ENCODE measurements around the gene TRIM2. TPM values are rescaled to one million over a fixed set of nuclear protein-coding genes. Genes with fewer than 3 reads are reported as not detected.

The TRIM2 gene
- polyA plus RNA-seq, 1 of the 3 experiments (the other 2 are of a cell fraction) = 16.4 TPM

DNA sequence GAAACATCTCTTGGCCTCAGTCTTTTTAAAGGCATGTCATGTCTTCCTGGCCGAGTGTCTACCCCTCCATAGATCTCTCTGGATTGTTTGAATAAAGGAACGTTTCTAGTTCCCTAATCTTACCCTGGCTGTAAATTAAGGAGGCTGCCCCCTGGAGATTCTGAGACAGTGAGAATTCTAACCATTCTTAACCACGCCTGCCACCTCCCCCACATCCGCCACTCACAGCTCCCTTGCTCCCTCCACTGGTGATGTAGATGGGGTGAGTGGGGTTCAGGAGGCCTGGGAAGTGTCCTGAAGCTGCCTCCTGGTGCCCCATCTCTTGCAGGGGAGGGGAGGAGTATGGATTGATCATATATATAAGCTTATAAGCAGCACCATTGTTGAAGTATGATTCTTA is 48.0 kb upstream of the TRIM2 start:
- 71% methylated on average over 4 of the region's 4 CpGs for WGBS (ENCODE audit: low lambda C conversion rate)
- CTCF ChIA-PET = interaction anchor here (0.6 to 1.8 kb wide), 6 partner anchors 12 to 52 kb away, joined by 3 to 6 read pairs (median 4); no protein-coding TSS in a partner anchor
- H3K4me2 ChIP-seq = no peak overlapping the region
- DNase-seq = no peak
- H2AFZ ChIP-seq (ENCODE audit: low read depth) = no peak overlapping the region
- H3K27ac ChIP-seq (ENCODE audit: low read depth in 2 of 2, low read length in 1 of 2) = peak overlapping the region in 1 of 2 experiments; percentile 50; a peak in 1 of 4 replicates
- H3K9ac ChIP-seq = no peak overlapping the region
- no peak overlapping the region for H3K4me3 ChIP-seq (ENCODE audit: low read depth in 2 of 2, low read length in 1 of 2)
- H3K9me3 ChIP-seq = no peaks in the 10 kb centered on the region
- no peaks in the 10 kb centered on the region for H3K36me3 ChIP-seq (replicated peaks in 1 of 2; ENCODE audit: control insufficient read depth in 1 of 2, insufficient read depth in 2 of 2, low read length in 1 of 2)
- H3K9me2 ChIP-seq = no peaks in the 10 kb centered on the region
- no peaks in the 10 kb centered on the region for H3K79me2 ChIP-seq (ENCODE audit: insufficient read depth)
- H3K27me3 ChIP-seq (ENCODE audit: insufficient read depth) = no peaks in the 10 kb centered on the region
- peaks cover 14 to 38% of the 10 kb centered on the region in 2 experiments; a peak in 3 of 4 replicates for H3K4me1 ChIP-seq (ENCODE audit: control insufficient read depth in 1 of 2, insufficient read depth in 2 of 2, low read depth in 1 of 2, low read length in 1 of 2)
- peaks cover 23% of the 10 kb centered on the region for H3F3A ChIP-seq (replicated peaks; ENCODE audit: insufficient read depth)
- TF ChIP-seq NRF1 (IDR thresholded peaks at IDR 0.05; ENCODE audit: low read depth, low read length) = no peak
- TF ChIP-seq ZBTB33 (IDR thresholded peaks at IDR 0.05; ENCODE audit: borderline replicate concordance, low read depth) = no peak
- TF ChIP-seq FOXM1 (IDR thresholded peaks at IDR 0.05; ENCODE audit: low read depth) = no peak
- no peak for TF ChIP-seq NFIC (IDR thresholded peaks at IDR 0.05; ENCODE audit: borderline replicate concordance)
- no peak for TF ChIP-seq CHD2 (IDR thresholded peaks at IDR 0.05; ENCODE audit: low read length, partially characterized antibody)
- no peak for TF ChIP-seq USF1 (IDR thresholded peaks at IDR 0.05; ENCODE audit: borderline replicate concordance, low read depth)
- no peak for TF ChIP-seq RCOR1 (IDR thresholded peaks at IDR 0.05; ENCODE audit: low read length)
- TF ChIP-seq RXRA (IDR thresholded peaks at IDR 0.05; ENCODE audit: borderline replicate concordance, low read depth) = no peak
- no peaks in the 10 kb centered on the region for H4K20me1 ChIP-seq (ENCODE audit: insufficient read depth)
- POLR2A ChIA-PET = interaction anchor here (2.1 kb wide), 1 partner anchor 66 kb away, joined by 9 read pairs; no protein-coding TSS in a partner anchor

- 93% methylated on average over 5 of the region's 5 CpGs for WGBS (ENCODE audit: low lambda C conversion rate)
- ChIA-PET CTCF (interaction anchor here (0.6 to 1.8 kb wide), 4 partner anchors 14 to 27 kb away, joined by 3 to 6 read pairs (median 4); no protein-coding TSS in a partner anchor), POLR2A (interaction anchor here (2.1 kb wide), 1 partner anchor 66 kb away, joined by 9 read pairs; no protein-coding TSS in a partner anchor)
Measured at GRCh38 chr4:153156721-153157120, 47.5 kb upstream of the TRIM2 start.

More at GRCh38 chr4:153156721-153157120, 47.5 kb upstream of the TRIM2 start:
- Histone ChIP-seq H3K9ac (no peak overlapping the region), H2AFZ (ENCODE audit: low read depth) (no peak overlapping the region), H3K27ac (ENCODE audit: low read depth in 2 of 2, low read length in 1 of 2) (peak overlapping the region in 1 of 2 experiments; percentile 50; a peak in 2 of 4 replicates), H3K27me3 (ENCODE audit: insufficient read depth) (no peaks in the 10 kb centered on the region), H3K36me3 (replicated peaks in 1 of 2; ENCODE audit: control insufficient read depth in 1 of 2, insufficient read depth in 2 of 2, low read length in 1 of 2) (no peaks in the 10 kb centered on the region), H4K20me1 (ENCODE audit: insufficient read depth) (no peaks in the 10 kb centered on the region), H3K4me1 (ENCODE audit: control insufficient read depth in 1 of 2, insufficient read depth in 2 of 2, low read depth in 1 of 2, low read length in 1 of 2) (peaks cover 18 to 38% of the 10 kb centered on the region in 2 experiments; a peak in 3 of 4 replicates), H3K4me3 (ENCODE audit: low read depth in 2 of 2, low read length in 1 of 2) (no peak overlapping the region), H3F3A (replicated peaks; ENCODE audit: insufficient read depth) (peaks cover 23% of the 10 kb centered on the region), H3K9me2 (no peaks in the 10 kb centered on the region), H3K4me2 (no peak overlapping the region), H3K9me3 (no peaks in the 10 kb centered on the region), H3K79me2 (ENCODE audit: insufficient read depth) (no peaks in the 10 kb centered on the region)
- no peak for DNase-seq
- TF ChIP-seq JUND (IDR thresholded peaks at IDR 0.05) = no peak
- TF ChIP-seq MEF2A (IDR thresholded peaks at IDR 0.05; ENCODE audit: borderline replicate concordance, low read depth) = no peak
- no peak for TF ChIP-seq ZBTB33 (IDR thresholded peaks at IDR 0.05; ENCODE audit: borderline replicate concordance, low read depth)
- TF ChIP-seq MXI1 (IDR thresholded peaks at IDR 0.05; ENCODE audit: low read depth, low read length) = no peak
- TF ChIP-seq RCOR1 (IDR thresholded peaks at IDR 0.05; ENCODE audit: low read length) = no peak
- TF ChIP-seq NRF1 (IDR thresholded peaks at IDR 0.05; ENCODE audit: low read depth, low read length) = no peak
- TF ChIP-seq, protein P1, sequence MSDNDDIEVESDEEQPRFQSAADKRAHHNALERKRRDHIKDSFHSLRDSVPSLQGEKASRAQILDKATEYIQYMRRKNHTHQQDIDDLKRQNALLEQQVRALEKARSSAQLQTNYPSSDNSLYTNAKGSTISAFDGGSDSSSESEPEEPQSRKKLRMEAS (IDR thresholded peaks at IDR 0.05; ENCODE audit: low read depth) = no peak
- no peak for TF ChIP-seq YY1 (IDR thresholded peaks at IDR 0.05; ENCODE audit: low read depth)
- TF ChIP-seq GATA2 (CRISPR knock-in tag; IDR thresholded peaks at IDR 0.05) = no peak
- TF ChIP-seq SMC3 (IDR thresholded peaks at IDR 0.05; ENCODE audit: low read depth, low read length) = no peak
- no peak for TF ChIP-seq ELF1 (IDR thresholded peaks at IDR 0.05)
- no peak for TF ChIP-seq EZH2phosphoT487 (IDR thresholded peaks at IDR 0.05; ENCODE audit: borderline replicate concordance, low read depth)
- no peak for TF ChIP-seq POLR2AphosphoS5 (IDR thresholded peaks at IDR 0.05; ENCODE audit: low read depth, low read length)
- no peak for TF ChIP-seq RXRA (IDR thresholded peaks at IDR 0.05; ENCODE audit: borderline replicate concordance, low read depth)
- TF ChIP-seq TAF1 (IDR thresholded peaks at IDR 0.05; ENCODE audit: borderline replicate concordance, low read depth, low read length) = no peak
- TF ChIP-seq RFX5 (IDR thresholded peaks at IDR 0.05; ENCODE audit: low read length) = no peak
- TF ChIP-seq, protein P2, sequence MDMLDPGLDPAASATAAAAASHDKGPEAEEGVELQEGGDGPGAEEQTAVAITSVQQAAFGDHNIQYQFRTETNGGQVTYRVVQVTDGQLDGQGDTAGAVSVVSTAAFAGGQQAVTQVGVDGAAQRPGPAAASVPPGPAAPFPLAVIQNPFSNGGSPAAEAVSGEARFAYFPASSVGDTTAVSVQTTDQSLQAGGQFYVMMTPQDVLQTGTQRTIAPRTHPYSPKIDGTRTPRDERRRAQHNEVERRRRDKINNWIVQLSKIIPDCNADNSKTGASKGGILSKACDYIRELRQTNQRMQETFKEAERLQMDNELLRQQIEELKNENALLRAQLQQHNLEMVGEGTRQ (IDR thresholded peaks at IDR 0.05; ENCODE audit: borderline replicate concordance, low read depth, low read length) = no peak
- no peak for TF ChIP-seq USF1 (IDR thresholded peaks at IDR 0.05; ENCODE audit: borderline replicate concordance, low read depth)
